GM18909 (cell line): ENCODE data around the gene ZNF362.

Source experiments
- ATAC-seq: cut with Tn5 transposase; IDR thresholded peaks from one replicate; pipeline ENCODE4 v1.9.1; 2021; ENCODE audit warnings: mild to moderate bottlenecking; ENCODE audit not compliant: unreplicated experiment, poor library complexity

ZNF362 gene

GRCh38 chr1:33244143-33244808 is 12.0 kb upstream of the ZNF362 start:
- no peak for ATAC-seq

GRCh38 chr1:33244809-33245186 is 11.5 kb upstream of the ZNF362 start:
- ATAC-seq = no peak

- ATAC-seq = no peak
These were observed 10.1 kb upstream of the ZNF362 start for GRCh38 chr1:33246171-33246570.

- no peak for ATAC-seq
These were observed 8.7 kb upstream of the ZNF362 start for GRCh38 chr1:33247545-33247944.

- no peak for ATAC-seq
These were observed 8.0 kb upstream of the ZNF362 start for GRCh38 chr1:33248244-33248643.

GRCh38 chr1:33249422-33249821 is 6.9 kb upstream of the ZNF362 start:
- no peak for ATAC-seq

GRCh38 chr1:33250217-33250616 is 6.1 kb upstream of the ZNF362 start:
- ATAC-seq = no peak

- no peak for ATAC-seq
These were observed 5.6 kb upstream of the ZNF362 start for GRCh38 chr1:33250724-33251123.

GRCh38 chr1:33254491-33254890 is 1.8 kb upstream of the ZNF362 start:
- no peak for ATAC-seq

- peak; percentile 27 for ATAC-seq
These were observed 708 bp upstream of the ZNF362 start for GRCh38 chr1:33255347-33256220.

GRCh38 chr1:33256221-33256470 is 146 bp upstream of the ZNF362 start:
- ATAC-seq = no peak

GRCh38 chr1:33257207-33257771 is 997 bp downstream of the ZNF362 start:
- no peak for ATAC-seq

- no peak for ATAC-seq
These were observed 1.8 kb downstream of the ZNF362 start for GRCh38 chr1:33257772-33258712.

- ATAC-seq = no peak
These were observed 2.5 kb downstream of the ZNF362 start for GRCh38 chr1:33258788-33259274.

- no peak for ATAC-seq
These were observed 3.6 kb downstream of the ZNF362 start for GRCh38 chr1:33259879-33260278.

- no peak for ATAC-seq
These were observed 4.1 kb downstream of the ZNF362 start for GRCh38 chr1:33260439-33260838.

- ATAC-seq = no peak
These were observed 5.1 kb downstream of the ZNF362 start for GRCh38 chr1:33261344-33261743.

GRCh38 chr1:33263890-33264504 is 7.7 kb downstream of the ZNF362 start:
- ATAC-seq = no peak

GRCh38 chr1:33265780-33266605 is 9.7 kb downstream of the ZNF362 start:
- ATAC-seq = no peak
